ENCODE measurements around the gene USP37.

The USP37 gene

GRCh38 chr2:218406209-218406948 is 161.8 kb downstream of the USP37 start:
- TF ChIP-seq ZFX (IDR thresholded peaks at IDR 0.05; ENCODE audit: borderline replicate concordance): no peak
- TF ChIP-seq, protein P1, sequence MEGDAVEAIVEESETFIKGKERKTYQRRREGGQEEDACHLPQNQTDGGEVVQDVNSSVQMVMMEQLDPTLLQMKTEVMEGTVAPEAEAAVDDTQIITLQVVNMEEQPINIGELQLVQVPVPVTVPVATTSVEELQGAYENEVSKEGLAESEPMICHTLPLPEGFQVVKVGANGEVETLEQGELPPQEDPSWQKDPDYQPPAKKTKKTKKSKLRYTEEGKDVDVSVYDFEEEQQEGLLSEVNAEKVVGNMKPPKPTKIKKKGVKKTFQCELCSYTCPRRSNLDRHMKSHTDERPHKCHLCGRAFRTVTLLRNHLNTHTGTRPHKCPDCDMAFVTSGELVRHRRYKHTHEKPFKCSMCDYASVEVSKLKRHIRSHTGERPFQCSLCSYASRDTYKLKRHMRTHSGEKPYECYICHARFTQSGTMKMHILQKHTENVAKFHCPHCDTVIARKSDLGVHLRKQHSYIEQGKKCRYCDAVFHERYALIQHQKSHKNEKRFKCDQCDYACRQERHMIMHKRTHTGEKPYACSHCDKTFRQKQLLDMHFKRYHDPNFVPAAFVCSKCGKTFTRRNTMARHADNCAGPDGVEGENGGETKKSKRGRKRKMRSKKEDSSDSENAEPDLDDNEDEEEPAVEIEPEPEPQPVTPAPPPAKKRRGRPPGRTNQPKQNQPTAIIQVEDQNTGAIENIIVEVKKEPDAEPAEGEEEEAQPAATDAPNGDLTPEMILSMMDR (IDR thresholded peaks at IDR 0.05): peak; percentile 91
- H3K27ac ChIP-seq: peak overlapping the region; percentile 100

DNA sequence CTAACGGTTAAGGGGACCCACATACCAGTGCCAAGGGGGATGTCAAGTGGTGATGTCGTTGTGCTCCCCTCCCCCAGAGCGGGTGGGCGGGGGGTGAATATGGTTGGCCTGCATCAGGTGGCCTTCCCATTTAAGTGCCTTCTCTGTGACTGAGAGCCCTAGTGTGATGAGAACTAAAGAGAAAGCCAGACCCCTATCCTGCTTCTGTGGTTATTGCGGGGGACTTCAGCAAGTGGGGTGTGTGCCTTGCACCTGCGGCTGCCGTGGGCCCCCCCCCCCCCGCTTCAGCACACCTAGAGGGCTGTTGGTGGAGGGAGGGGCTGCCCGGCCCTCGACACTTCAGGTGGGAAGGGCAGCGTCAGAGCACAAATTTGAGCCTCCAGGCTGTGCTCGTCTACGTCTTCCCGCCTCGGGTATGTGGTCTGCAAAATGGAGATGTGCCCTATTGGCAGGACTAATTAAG is 162.4 kb downstream of the USP37 start:
- no peak for TF ChIP-seq ZFX (IDR thresholded peaks at IDR 0.05; ENCODE audit: borderline replicate concordance)
- TF ChIP-seq, protein P1 (IDR thresholded peaks at IDR 0.05): no peak
- H3K27ac ChIP-seq: peak overlapping the region; percentile 100

DNA sequence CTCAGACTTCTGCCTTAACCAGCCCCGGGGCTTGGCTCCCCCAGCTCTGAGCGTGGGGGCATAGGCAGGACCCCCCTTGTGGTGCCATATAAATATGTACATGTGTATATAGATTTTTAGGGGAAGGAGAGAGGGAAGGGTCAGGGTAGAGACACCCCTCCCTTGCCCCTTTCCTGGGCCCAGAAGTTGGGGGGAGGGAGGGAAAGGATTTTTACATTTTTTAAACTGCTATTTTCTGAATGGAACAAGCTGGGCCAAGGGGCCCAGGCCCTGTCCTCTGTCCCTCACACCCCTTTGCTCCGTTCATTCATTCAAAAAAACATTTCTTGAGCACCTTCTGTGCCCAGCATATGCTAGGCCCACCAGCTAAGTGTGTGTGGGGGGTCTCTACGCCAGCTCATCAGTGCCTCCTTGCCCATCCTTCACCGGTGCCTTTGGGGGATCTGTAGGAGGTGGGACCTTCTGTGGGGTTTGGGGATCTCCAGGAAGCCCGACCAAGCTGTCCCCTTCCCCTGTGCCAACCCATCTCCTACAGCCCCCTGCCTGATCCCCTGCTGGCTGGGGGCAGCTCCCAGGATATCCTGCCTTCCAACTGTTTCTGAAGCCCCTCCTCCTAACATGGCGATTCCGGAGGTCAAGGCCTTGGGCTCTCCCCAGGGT is 162.9 kb downstream of the USP37 start:
- TF ChIP-seq, protein P1 (IDR thresholded peaks at IDR 0.05): no peak
- TF ChIP-seq ZFX (IDR thresholded peaks at IDR 0.05; ENCODE audit: borderline replicate concordance): no peak
- H3K27ac ChIP-seq: peak overlapping the region; percentile 100

DNA sequence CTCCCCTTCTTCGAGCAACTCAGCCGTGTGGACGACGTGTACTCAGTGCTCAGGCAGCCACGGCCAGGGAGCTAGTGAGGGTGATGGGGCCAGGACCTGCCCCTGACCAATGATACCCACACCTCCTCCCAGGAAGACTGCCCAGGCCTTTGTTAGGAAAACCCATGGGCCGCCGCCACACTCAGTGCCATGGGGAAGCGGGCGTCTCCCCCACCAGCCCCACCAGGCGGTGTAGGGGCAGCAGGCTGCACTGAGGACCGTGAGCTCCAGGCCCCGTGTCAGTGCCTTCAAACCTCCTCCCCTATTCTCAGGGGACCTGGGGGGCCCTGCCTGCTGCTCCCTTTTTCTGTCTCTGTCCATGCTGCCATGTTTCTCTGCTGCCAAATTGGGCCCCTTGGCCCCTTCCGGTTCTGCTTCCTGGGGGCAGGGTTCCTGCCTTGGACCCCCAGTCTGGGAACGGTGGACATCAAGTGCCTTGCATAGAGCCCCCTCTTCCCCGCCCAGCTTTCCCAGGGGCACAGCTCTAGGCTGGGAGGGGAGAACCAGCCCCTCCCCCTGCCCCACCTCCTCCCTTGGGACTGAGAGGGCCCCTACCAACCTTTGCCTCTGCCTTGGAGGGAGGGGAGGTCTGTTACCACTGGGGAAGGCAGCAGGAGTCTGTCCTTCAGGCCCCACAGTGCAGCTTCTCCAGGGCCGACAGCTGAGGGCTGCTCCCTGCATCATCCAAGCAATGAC is 163.6 kb downstream of the USP37 start:
- H3K27ac ChIP-seq: peak overlapping the region; percentile 100
- TF ChIP-seq ZFX (IDR thresholded peaks at IDR 0.05; ENCODE audit: borderline replicate concordance): no peak
- TF ChIP-seq, protein P1 (IDR thresholded peaks at IDR 0.05): no peak

- TF ChIP-seq ZFX (IDR thresholded peaks at IDR 0.05; ENCODE audit: borderline replicate concordance): no peak
- TF ChIP-seq, protein P1 (IDR thresholded peaks at IDR 0.05): no peak
- peak overlapping the region; percentile 100 for H3K27ac ChIP-seq
Measured at GRCh38 chr2:218403810-218404209, 164.3 kb downstream of the USP37 start.

GRCh38 chr2:218402911-218403411 is 165.2 kb downstream of the USP37 start:
- peak overlapping the region; percentile 100 for H3K27ac ChIP-seq
- TF ChIP-seq, protein P1 (IDR thresholded peaks at IDR 0.05): no peak
- TF ChIP-seq ZFX (IDR thresholded peaks at IDR 0.05; ENCODE audit: borderline replicate concordance): no peak
